22Rv1 (cell line): ENCODE data around the gene NEURL1B.
A peak's percentile ranks its signal among the peaks of the same experiment; 100 is the strongest.

Source experiments
- H3K27ac ChIP-seq: fragments of 450-650 bp; 2 replicates; pipeline ENCODE4 v1.5.1; 2017
- CTCF ChIP-seq: fragments of 450-650 bp; IDR thresholded peaks from 2 replicates; pipeline ENCODE4 v1.5.1; 2017; ENCODE audit warnings: mild to moderate bottlenecking
- ZFX ChIP-seq: fragments of 450-650 bp; IDR thresholded peaks from 2 replicates; pipeline ENCODE4 v1.6.1; 2017; ENCODE audit warnings: antibody characterized with exemption, borderline replicate concordance

The NEURL1B gene

GRCh38 chr5:172686111-172686510, 45.0 kb downstream of the NEURL1B start:
- H3K27ac ChIP-seq, result no peak overlapping the region
- TF ChIP-seq CTCF (no peak), ZFX (no peak)

GRCh38 chr5:172686539-172687390, 45.7 kb downstream of the NEURL1B start:
- TF ChIP-seq CTCF (no peak), ZFX (no peak)
- H3K27ac ChIP-seq, result no peak overlapping the region

- peak overlapping the region; percentile 76 for H3K27ac ChIP-seq
- TF ChIP-seq ZFX (no peak), CTCF (no peak)
These were observed 46.9 kb downstream of the NEURL1B start for GRCh38 chr5:172687940-172688339.

- H3K27ac ChIP-seq, result peak overlapping the region; percentile 76
- TF ChIP-seq ZFX, result no peak
- TF ChIP-seq CTCF, result no peak
These were observed 47.5 kb downstream of the NEURL1B start for GRCh38 chr5:172688349-172689217.

- no peak for TF ChIP-seq CTCF
- TF ChIP-seq ZFX, result no peak
- peak overlapping the region; percentile 76 for H3K27ac ChIP-seq
These were observed 48.1 kb downstream of the NEURL1B start for GRCh38 chr5:172689218-172689572.

- H3K27ac ChIP-seq, result peak overlapping the region; percentile 76
- TF ChIP-seq ZFX (no peak), CTCF (no peak)
These were observed 48.7 kb downstream of the NEURL1B start for GRCh38 chr5:172689801-172690200.
